Right ventricle myocardium inferior (tissue), 1 donor: Measurements from ENCODE around the gene SNAPC4. TPM values are rescaled to one million over a fixed set of nuclear protein-coding genes. Genes with fewer than 3 reads are reported as not detected.
A peak's percentile ranks its signal among the peaks of the same experiment; 100 is the strongest.
"Not testable (repeated sequence)": the region's sequence is repeated elsewhere in the genome, so short reads cannot be mapped to it uniquely, and the experiment has no call there.

Experiments used
- ATAC-seq: fragments of 200-7000 bp; cut with Tn5 transposase; one replicate; pipeline ENCODE4 v1.9.1; 2020; ENCODE audit warnings: mild to moderate bottlenecking, moderate library complexity
- DNase-seq: peaks from one replicate; pipeline ENCODE4 v3.0.0; 2021; ENCODE audit errors: missing footprints
- intact Hi-C: fragments of 100-400 bp; cut with DNase I; formaldehyde crosslinking; loops from one replicate; pipeline ENCODE4 v1.11.0; 2022
- total RNA-seq: library from RNA; stranded (reverse); fragmentation: NEBNext Ultra II Directional; extraction: Animal tissue kit (Norgen Biotek cat#: 25700); gene quantifications from one replicate; pipeline ENCODE4 v1.2.1, GENCODE V29; 2021
- donor health status: DM: no; HTN: yes; CAD: no; lungs with severe emphysema.

SNAPC4 gene
- total RNA-seq, 1 donor from 2014 or later, result 4.0 TPM

DNA sequence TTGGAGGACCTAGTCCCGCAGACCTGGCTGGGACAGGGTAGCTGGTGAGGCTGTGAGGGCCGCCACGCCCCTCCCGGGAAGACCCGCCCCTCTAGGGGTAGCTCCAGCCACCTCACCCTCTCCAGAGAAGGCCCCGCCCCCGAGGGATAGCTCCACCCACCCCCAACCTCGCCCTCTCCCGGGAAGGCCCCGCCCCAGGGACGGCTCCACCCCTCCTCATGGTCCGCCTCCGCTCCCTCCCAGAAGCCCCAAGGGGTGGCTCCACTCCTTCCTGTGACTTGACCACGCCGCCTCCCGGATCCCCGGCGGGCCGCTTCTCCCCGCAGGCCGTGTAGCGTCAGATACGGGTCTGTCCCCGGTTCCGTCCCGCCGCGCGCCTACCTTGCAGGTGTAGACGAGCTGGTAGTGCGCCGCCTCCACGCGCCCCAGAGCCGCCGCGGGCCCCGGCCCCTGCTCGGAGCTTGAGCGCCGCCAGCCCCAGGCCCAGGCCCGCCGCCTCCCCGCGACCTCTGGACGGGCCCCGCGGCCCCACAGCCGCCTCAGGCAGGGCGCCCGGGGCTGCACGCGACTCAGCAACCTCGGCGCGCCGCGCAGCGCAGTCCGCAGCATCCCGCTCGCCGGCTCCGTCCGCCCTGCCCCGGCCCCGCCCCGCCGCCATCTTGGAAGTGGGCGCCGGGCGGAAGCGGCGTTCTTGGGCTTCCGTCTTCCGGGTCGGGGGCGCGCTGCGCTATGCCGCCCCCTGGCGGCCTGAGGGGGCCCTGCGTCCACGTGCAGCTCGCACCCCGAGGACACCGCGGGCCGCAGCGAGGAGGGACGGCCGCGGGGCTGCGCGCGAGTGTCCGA, 36.6 kb downstream of the SNAPC4 start, which contains the start of gene DNLZ:
Gene DNLZ, minus strand, starts transcription at position 639 of the 843 bp plus-strand sequence. Its CDS starts 30 bp downstream, at position 609.
- intact Hi-C loops, result loop anchor here (1.0 kb wide), 3 partner anchors 20 to 120 kb away; partner anchors contain the start of gene SEC16A
- DNase-seq (peak; percentile 98), ATAC-seq (peak; percentile 91)

- intact Hi-C loops, result no loop called here
- DNase-seq (no peak), ATAC-seq (peak; percentile 2)
These were observed 37.6 kb downstream of the SNAPC4 start for GRCh38 chr9:136362450-136362784.

- intact Hi-C loops, result no loop called here
- DNase-seq (no peak), ATAC-seq (peak; percentile 15)
These were observed 38.1 kb downstream of the SNAPC4 start for GRCh38 chr9:136361754-136362449.

DNA sequence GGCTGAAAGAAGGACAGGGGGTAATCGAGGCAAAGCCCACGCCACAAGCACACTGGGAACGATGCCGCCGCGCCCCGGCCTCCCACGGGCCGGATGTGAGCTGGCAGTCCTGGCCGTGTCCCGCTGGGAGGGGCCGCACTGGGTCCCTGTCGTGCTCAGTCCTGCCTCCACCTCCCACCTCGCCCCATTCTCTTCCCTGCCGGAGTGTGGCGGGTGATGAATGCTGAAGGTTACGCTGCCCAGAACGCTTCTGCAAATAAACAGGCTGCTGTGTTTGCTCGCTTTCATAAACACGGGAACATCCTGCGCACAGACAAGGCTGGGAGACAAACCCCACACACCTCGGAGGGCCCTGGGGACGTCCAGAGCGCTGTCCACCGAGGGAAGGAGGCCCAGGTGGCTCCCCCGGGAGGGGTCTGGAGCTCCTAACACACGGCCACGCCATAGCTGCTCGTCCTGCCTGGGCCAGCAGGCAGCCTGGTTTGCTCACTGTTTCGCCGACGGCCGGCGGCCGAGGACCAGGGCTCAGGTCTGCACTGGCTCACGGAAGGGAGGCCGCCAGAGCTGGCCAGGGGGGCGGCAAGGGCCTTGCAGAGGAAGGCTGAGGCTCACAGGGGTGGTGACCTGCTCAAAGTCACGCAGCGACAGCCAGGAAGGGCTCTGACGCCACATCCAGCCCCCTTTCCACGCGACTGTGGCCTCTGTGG, 38.8 kb downstream of the SNAPC4 start:
- intact Hi-C loops, result no loop called here
- no peak for ATAC-seq
- DNase-seq, result no peak

DNA sequence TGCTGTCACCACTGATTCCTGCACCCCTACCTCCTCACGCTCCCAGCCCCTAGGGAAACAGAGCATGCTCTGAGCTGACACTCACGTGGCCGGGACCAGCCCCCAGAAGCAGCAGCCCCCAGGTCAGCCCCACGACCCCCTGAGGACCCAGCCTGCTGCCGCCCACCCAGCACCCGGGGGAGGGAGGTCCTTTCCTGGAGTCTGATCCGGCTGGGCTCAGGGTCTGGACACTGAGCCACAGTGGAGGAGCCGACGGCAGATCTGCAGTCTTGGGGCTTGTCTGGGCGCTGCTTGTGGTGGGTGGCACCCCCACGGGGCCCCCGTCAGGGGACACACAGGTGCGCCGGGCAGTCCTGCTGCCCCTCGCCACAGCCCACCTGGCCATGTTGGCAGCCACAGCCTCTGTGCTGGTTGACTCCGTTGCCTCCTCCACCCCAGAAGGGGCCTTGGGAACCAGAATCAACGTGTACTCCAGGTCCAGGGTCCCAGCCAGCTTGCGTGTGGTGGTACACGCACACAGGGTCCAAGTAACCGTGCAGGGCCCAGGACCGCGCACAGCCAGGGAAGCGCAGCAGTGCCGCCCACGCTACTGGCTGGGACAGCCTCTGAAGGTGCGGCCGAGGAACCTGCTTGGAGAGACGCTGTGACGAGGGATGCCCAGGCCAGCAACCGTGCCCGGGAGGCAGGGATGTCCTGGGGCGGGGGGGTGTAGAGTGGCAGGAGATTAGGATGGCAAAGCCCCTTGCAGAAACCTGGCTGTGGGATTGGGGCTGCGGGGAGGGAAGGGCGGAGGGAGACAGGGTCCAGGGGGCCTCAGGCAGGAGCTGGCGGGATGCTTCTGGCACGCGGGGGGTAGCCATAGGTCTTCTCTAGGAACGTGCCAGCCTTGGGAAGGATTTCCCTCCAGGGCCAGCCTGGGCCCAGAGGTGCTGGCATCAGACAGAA, 39.9 kb downstream of the SNAPC4 start:
- ATAC-seq, result no peak
- no peak for DNase-seq
- intact Hi-C loops, result no loop called here

- DNase-seq, result no peak
- intact Hi-C loops, result no loop called here
- no peak for ATAC-seq
These were observed 41.1 kb downstream of the SNAPC4 start for GRCh38 chr9:136358888-136359287.

GRCh38 chr9:136358016-136358415, 42.0 kb downstream of the SNAPC4 start:
- DNase-seq (no peak), ATAC-seq (no peak)
- intact Hi-C loops, result no loop called here

- no peak for DNase-seq
- intact Hi-C loops, result no loop called here
- no peak for ATAC-seq
These were observed 42.7 kb downstream of the SNAPC4 start for GRCh38 chr9:136357202-136357725.

DNA sequence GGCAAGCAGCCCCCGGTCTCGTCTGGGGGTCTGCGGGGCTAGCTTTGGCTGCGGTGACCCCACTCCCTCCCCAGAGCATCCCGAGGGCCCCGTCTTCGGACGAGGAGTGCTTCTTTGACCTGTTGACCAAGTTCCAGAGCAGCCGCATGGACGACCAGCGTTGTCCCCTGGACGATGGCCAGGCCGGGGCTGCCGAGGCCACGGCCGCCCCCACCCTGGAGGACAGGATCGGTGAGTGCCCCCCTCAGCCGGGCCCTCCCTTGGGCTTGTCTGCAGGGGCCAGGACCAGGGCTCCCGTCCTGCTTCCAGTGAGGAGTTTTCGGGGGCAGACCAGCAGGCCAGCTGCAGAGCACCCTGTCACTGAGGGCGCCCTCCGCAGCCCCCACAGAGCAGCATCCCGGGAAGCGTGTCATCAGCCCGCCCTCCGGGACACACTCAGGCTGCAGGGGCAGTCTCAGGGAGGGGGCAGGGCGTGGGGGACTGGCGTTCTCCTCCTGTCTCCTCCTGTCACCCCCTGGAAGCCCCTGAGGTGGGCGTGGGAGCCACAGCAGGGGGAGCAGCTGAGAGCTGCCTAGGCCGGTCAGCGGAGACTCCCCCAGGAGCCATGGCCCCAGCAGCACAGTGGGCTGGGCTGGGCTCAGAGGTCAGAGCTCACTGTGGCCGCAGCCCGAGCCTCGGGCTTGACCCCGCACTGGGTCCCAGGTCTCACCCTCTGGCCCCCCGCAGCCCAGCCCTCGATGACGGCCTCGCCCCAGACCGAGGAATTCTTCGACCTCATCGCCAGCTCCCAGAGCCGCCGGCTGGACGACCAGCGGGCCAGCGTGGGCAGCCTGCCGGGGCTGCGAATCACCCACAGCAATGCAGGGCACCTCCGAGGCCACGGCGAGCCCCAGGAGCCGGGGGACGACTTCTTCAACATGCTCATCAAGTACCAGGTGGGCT, 44.1 kb downstream of the SNAPC4 start:
- ATAC-seq, result no peak
- intact Hi-C loops, result no loop called here
- DNase-seq, result no peak

- no peak for DNase-seq
- peak; percentile 60 for ATAC-seq
- intact Hi-C loops, result no loop called here
These were observed 45.3 kb downstream of the SNAPC4 start for GRCh38 chr9:136354592-136355085.

DNA sequence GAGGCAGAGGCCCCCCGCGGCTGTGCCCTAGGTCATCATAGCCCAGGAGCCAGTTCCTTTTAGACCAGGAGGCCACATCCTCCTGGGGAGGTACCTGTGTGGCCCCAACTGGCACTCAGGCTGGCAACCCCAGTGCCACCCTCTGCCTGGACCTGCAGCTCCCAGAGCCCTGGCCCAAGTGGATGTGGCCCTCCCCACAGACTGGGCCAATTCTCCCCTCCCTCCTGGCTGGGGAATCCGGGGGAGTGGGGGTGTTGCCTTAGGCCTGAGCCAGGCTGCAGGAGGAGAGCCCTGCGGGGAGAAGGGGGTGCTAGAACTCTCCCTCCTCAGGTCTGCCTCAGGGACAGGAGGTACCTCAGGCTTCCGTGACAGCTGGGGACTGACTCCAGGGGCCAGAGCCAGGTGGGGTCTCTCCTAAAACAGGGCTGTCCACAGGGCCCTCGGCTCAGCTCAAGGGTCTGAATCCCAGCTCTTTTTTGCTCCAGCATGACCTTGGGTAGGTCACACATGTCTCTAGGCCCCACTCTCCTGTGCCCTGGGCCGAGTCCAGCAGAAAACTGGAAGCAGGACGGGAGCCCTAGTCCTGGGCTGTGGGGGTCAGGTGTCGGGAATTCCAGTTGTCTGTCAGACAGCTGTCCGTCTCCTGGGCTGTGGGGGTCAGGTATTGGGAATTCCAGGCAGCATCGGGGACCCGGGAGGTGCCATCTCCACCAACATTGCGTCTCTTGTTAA, 46.0 kb downstream of the SNAPC4 start:
- ATAC-seq (peak; percentile 17), DNase-seq (no peak)
- intact Hi-C loops, result no loop called here

DNA sequence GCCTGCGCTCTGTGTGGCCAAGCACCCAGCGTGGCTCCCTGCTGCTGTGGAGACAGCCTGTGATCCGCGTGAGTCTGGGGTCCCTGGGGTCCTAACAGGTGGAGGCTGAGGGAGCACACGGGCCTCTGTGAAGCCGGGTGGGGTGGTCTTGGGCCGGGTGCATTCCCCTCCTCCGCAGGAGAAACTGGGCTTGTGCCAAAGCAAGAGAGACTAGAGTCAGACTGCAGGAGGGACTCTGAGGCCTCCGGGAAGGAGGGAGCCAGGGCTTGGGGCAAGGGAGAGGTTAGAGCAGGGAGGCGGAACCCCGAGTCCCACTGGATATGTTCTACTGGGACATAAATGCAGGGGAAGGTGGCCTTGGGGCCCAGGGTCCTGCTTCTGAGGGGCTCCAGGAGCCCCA, 46.9 kb downstream of the SNAPC4 start:
- intact Hi-C loops, result no loop called here
- ATAC-seq, result no peak
- no peak for DNase-seq

DNA sequence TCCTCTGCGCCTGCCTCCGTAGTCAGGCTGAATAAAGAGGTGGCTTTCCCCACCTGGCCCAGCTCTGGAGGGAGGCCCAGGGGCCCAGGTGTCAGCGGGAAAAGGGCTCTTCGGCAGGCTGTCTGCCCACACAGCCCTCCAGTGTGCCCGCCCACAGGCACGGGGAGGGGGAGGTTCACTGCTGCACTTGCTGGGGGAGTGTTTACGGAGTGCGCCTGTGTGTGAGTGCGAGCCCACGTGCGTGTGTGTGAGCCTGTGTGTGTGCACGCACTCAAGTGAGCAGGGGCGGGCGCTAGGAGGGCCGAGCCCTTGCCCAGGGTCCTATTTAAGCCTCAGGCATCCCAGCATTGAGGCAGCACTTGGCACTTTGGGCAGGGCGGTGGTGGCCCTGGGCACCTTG, 47.3 kb downstream of the SNAPC4 start:
- peak; percentile 16 for ATAC-seq
- intact Hi-C loops, result no loop called here

GRCh38 chr9:136351868-136352267, 48.1 kb downstream of the SNAPC4 start:
- intact Hi-C loops, ATAC-seq: not testable (repeated sequence)

More for the DNA sequence above, 47.3 kb downstream of the SNAPC4 start:
- no peak for DNase-seq

GRCh38 chr9:136351252-136351800, 48.6 kb downstream of the SNAPC4 start:
- intact Hi-C loops, result no loop called here
- ATAC-seq (no peak), DNase-seq (no peak)

More at GRCh38 chr9:136351868-136352267, 48.1 kb downstream of the SNAPC4 start:
- DNase-seq, result not testable (repeated sequence)
